A673 (cell line): Measurements from ENCODE around the gene HSPA14.

ENCODE experiments used
- EZH2 ChIP-seq: fragments of 200-600 bp; sonication (generic); IDR thresholded peaks from 2 replicates; pipeline ENCODE4 v1.6.1; 2017; ENCODE audit warnings: borderline replicate concordance, low read depth, mild to moderate bottlenecking, mixed read lengths, antibody characterized with exemption, low read length; ENCODE audit not compliant: poor library complexity, severe bottlenecking
- TF ChIP-seq, protein P1 (sequence below): fragments of 300-800, 200-600 bp; sonication (generic); conservative IDR thresholded peaks from 2 replicates; pipeline ENCODE4 v1.5.1; 2017; ENCODE audit warnings: low read depth, mild to moderate bottlenecking, antibody characterized with exemption, low read length, moderate library complexity, mixed read lengths

DNA sequence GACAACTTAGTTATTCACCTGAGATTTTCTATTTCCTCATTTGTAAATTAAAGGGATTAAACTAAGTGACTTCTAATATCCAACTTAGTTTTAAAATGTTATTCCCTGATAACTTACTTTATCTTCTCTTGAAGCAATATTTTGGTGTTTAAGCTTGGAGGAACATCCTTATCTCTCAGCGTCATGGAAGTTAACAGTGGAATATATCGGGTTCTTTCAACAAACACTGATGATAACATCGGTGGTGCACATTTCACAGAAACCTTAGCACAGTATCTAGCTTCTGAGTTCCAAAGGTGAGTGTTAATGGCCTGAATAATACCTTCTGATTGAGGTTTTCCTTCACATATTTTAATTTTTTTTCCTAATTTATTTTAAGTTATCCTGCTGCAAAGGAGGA lies 14.1 kb downstream of the HSPA14 start:
- TF ChIP-seq, protein P1, sequence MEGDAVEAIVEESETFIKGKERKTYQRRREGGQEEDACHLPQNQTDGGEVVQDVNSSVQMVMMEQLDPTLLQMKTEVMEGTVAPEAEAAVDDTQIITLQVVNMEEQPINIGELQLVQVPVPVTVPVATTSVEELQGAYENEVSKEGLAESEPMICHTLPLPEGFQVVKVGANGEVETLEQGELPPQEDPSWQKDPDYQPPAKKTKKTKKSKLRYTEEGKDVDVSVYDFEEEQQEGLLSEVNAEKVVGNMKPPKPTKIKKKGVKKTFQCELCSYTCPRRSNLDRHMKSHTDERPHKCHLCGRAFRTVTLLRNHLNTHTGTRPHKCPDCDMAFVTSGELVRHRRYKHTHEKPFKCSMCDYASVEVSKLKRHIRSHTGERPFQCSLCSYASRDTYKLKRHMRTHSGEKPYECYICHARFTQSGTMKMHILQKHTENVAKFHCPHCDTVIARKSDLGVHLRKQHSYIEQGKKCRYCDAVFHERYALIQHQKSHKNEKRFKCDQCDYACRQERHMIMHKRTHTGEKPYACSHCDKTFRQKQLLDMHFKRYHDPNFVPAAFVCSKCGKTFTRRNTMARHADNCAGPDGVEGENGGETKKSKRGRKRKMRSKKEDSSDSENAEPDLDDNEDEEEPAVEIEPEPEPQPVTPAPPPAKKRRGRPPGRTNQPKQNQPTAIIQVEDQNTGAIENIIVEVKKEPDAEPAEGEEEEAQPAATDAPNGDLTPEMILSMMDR, result no peak
- no peak for TF ChIP-seq EZH2
